GM10847 (cell line): Measurements from ENCODE around the gene ZIC2.

Experiments used
- POLR2A ChIP-seq: IDR thresholded peaks from 2 replicates; pipeline ENCODE4 v1.6.1; 2011; ENCODE audit not compliant: insufficient read length; ENCODE audit errors: extremely low read depth

Gene ZIC2

GRCh38 chr13:99996381-99996973 is 14.9 kb downstream of the ZIC2 start:
- TF ChIP-seq POLR2A, result no peak

GRCh38 chr13:99997702-99998214 is 16.2 kb downstream of the ZIC2 start:
- TF ChIP-seq POLR2A, result no peak

- no peak for TF ChIP-seq POLR2A
Measured at GRCh38 chr13:99998261-99998660, 16.7 kb downstream of the ZIC2 start.

- TF ChIP-seq POLR2A, result no peak
Measured at GRCh38 chr13:100014621-100015020, 33.0 kb downstream of the ZIC2 start.

- TF ChIP-seq POLR2A, result no peak
Measured at GRCh38 chr13:100019780-100020356, 38.3 kb downstream of the ZIC2 start.

GRCh38 chr13:100022798-100023197 is 41.2 kb downstream of the ZIC2 start:
- no peak for TF ChIP-seq POLR2A

- no peak for TF ChIP-seq POLR2A
Measured at GRCh38 chr13:100024023-100024422, 42.4 kb downstream of the ZIC2 start.

GRCh38 chr13:100029933-100030332 is 48.3 kb downstream of the ZIC2 start:
- no peak for TF ChIP-seq POLR2A

- no peak for TF ChIP-seq POLR2A
Measured at GRCh38 chr13:100035936-100036335, 54.4 kb downstream of the ZIC2 start.
